ENCODE results near the gene CEP170B. TPM values are rescaled to one million over a fixed set of nuclear protein-coding genes. Genes with fewer than 3 reads are reported as not detected.

Gene CEP170B
- total and polyA plus RNA-seq, 4 donors, result 1.5 to 10.9 (median 6.7) TPM

- 11% methylated on average over 39 of the region's 39 CpGs for WGBS
- H3K4me1 ChIP-seq (ENCODE audit: control insufficient read depth in 4 of 4, insufficient read depth in 4 of 4, low read length in 3 of 4), result peaks cover 6 to 19% (median 13%) of the 10 kb centered on the region in 4 donors
- no peaks in the 10 kb centered on the region for H3K36me3 ChIP-seq (ENCODE audit: control insufficient read depth in 4 of 4, insufficient read depth in 3 of 4, low read depth in 1 of 4, low read length in 3 of 4)
- H3K27ac ChIP-seq (ENCODE audit: low read depth in 1 of 2, low read length in 2 of 2), result no peak overlapping the region
- H3K27me3 ChIP-seq (ENCODE audit: control insufficient read depth in 4 of 4, insufficient read depth in 4 of 4, low read length in 3 of 4), result peaks cover 0 to 2% (median 0%) of the 10 kb centered on the region in 4 donors
- TF ChIP-seq SP1 (IDR thresholded peaks at IDR 0.05), result peak; percentile 4
- TF ChIP-seq CTCF (IDR thresholded peaks at IDR 0.05; ENCODE audit: low read depth, low read length, missing input control), result peak; percentile 37
- TF ChIP-seq REST (IDR thresholded peaks at IDR 0.05), result no peak
- peak in 1 of 2 donors; percentile 68 for TF ChIP-seq RAD21 (IDR thresholded peaks at IDR 0.05)
- no peak for TF ChIP-seq HNF4A (conservative IDR thresholded peaks at IDR 0.05)
- TF ChIP-seq GABPA (IDR thresholded peaks at IDR 0.05 in 1 of 2, conservative IDR thresholded peaks at IDR 0.05 in 1 of 2), result no peak
- no peak for TF ChIP-seq FOXA2 (IDR thresholded peaks at IDR 0.05)
- TF ChIP-seq YY1 (IDR thresholded peaks at IDR 0.05), result no peak
- TF ChIP-seq JUND (IDR thresholded peaks at IDR 0.05), result no peak
- H3K9me3 ChIP-seq (ENCODE audit: control insufficient read depth in 4 of 4, low read length in 3 of 4), result no peaks in the 10 kb centered on the region
- peak; percentile 43 for DNase-seq (ENCODE audit: low spot score)
- H3K9ac ChIP-seq (ENCODE audit: low read depth in 1 of 2, low read length in 2 of 2), result no peak overlapping the region
- peak overlapping the region; percentile 23 to 66 (median 29) for H3K4me3 ChIP-seq (ENCODE audit: low read depth in 1 of 3, low read length in 3 of 3)
These were observed 37.7 kb upstream of the CEP170B start for GRCh38 chr14:104827177-104828055.

- no peak overlapping the region for H3K27ac ChIP-seq (ENCODE audit: low read depth in 1 of 2, low read length in 2 of 2)
- WGBS, result 76% methylated on average over 9 of the region's 9 CpGs
- no peaks in the 10 kb centered on the region for H3K36me3 ChIP-seq (ENCODE audit: control insufficient read depth in 4 of 4, insufficient read depth in 3 of 4, low read depth in 1 of 4, low read length in 3 of 4)
- H3K9ac ChIP-seq (ENCODE audit: low read depth in 1 of 2, low read length in 2 of 2), result no peak overlapping the region
- peaks cover 3 to 16% (median 11%) of the 10 kb centered on the region in 4 donors for H3K4me1 ChIP-seq (ENCODE audit: control insufficient read depth in 4 of 4, insufficient read depth in 4 of 4, low read length in 3 of 4)
- no peaks in the 10 kb centered on the region for H3K27me3 ChIP-seq (ENCODE audit: control insufficient read depth in 4 of 4, insufficient read depth in 4 of 4, low read length in 3 of 4)
- no peak overlapping the region for H3K4me3 ChIP-seq (ENCODE audit: low read depth in 1 of 3, low read length in 3 of 3)
- DNase-seq (ENCODE audit: low spot score), result no peak
- TF ChIP-seq REST (IDR thresholded peaks at IDR 0.05) (no peak), TAF1 (conservative IDR thresholded peaks at IDR 0.05) (no peak), YY1 (IDR thresholded peaks at IDR 0.05) (no peak), FOXA2 (IDR thresholded peaks at IDR 0.05) (no peak), SP1 (IDR thresholded peaks at IDR 0.05) (no peak), HNF4A (conservative IDR thresholded peaks at IDR 0.05) (no peak), JUND (IDR thresholded peaks at IDR 0.05) (no peak), HNF4G (IDR thresholded peaks at IDR 0.05) (no peak), FOXA1 (IDR thresholded peaks at IDR 0.05) (no peak), CTCF (IDR thresholded peaks at IDR 0.05; ENCODE audit: low read depth, low read length, missing input control) (no peak), ZBTB33 (IDR thresholded peaks at IDR 0.05) (no peak)
- H3K9me3 ChIP-seq (ENCODE audit: control insufficient read depth in 4 of 4, low read length in 3 of 4), result no peaks in the 10 kb centered on the region
These were observed 34.3 kb upstream of the CEP170B start for GRCh38 chr14:104830781-104831180.
